ENCODE data around the gene IP6K3.

The IP6K3 gene

DNA sequence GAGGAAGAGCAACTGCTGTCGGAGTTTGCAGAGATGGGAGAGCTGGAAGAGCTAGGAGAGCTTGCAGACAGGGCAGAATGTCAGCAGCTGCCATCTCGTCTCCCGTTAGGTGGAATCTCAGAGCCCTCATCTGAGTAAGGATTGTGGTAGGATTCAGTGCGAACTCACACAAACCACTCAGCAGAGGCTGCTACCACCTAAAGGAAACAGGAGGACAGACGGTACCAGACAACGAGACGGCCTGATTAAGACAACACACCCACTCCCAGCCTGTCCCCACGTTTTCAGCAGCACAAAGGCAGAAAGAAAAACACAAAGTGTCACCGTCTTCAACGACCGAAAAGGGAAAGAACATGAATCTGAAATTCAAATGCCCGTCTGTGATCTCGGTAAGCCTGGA, 38.1 kb upstream of the IP6K3 start:
- Histone ChIP-seq H3K4me3 (replicated peaks; ENCODE audit: insufficient read depth, low read length) (no peak overlapping the region), H3K27ac (replicated peaks) (no peak overlapping the region), H3K27me3 (ENCODE audit: insufficient read depth, poor library complexity, severe bottlenecking) (no peaks in the 10 kb centered on the region)
- no peak for DNase-seq (ENCODE audit: low read depth in 1 of 2, low spot score in 1 of 2)
- TF ChIP-seq, protein P1, sequence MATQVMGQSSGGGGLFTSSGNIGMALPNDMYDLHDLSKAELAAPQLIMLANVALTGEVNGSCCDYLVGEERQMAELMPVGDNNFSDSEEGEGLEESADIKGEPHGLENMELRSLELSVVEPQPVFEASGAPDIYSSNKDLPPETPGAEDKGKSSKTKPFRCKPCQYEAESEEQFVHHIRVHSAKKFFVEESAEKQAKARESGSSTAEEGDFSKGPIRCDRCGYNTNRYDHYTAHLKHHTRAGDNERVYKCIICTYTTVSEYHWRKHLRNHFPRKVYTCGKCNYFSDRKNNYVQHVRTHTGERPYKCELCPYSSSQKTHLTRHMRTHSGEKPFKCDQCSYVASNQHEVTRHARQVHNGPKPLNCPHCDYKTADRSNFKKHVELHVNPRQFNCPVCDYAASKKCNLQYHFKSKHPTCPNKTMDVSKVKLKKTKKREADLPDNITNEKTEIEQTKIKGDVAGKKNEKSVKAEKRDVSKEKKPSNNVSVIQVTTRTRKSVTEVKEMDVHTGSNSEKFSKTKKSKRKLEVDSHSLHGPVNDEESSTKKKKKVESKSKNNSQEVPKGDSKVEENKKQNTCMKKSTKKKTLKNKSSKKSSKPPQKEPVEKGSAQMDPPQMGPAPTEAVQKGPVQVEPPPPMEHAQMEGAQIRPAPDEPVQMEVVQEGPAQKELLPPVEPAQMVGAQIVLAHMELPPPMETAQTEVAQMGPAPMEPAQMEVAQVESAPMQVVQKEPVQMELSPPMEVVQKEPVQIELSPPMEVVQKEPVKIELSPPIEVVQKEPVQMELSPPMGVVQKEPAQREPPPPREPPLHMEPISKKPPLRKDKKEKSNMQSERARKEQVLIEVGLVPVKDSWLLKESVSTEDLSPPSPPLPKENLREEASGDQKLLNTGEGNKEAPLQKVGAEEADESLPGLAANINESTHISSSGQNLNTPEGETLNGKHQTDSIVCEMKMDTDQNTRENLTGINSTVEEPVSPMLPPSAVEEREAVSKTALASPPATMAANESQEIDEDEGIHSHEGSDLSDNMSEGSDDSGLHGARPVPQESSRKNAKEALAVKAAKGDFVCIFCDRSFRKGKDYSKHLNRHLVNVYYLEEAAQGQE (IDR thresholded peaks at IDR 0.05; ENCODE audit: insufficient replicate concordance, low read depth), result no peak
- TF ChIP-seq, protein P2, sequence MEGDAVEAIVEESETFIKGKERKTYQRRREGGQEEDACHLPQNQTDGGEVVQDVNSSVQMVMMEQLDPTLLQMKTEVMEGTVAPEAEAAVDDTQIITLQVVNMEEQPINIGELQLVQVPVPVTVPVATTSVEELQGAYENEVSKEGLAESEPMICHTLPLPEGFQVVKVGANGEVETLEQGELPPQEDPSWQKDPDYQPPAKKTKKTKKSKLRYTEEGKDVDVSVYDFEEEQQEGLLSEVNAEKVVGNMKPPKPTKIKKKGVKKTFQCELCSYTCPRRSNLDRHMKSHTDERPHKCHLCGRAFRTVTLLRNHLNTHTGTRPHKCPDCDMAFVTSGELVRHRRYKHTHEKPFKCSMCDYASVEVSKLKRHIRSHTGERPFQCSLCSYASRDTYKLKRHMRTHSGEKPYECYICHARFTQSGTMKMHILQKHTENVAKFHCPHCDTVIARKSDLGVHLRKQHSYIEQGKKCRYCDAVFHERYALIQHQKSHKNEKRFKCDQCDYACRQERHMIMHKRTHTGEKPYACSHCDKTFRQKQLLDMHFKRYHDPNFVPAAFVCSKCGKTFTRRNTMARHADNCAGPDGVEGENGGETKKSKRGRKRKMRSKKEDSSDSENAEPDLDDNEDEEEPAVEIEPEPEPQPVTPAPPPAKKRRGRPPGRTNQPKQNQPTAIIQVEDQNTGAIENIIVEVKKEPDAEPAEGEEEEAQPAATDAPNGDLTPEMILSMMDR (IDR thresholded peaks at IDR 0.05; ENCODE audit: insufficient read depth, low read length), result no peak

DNA sequence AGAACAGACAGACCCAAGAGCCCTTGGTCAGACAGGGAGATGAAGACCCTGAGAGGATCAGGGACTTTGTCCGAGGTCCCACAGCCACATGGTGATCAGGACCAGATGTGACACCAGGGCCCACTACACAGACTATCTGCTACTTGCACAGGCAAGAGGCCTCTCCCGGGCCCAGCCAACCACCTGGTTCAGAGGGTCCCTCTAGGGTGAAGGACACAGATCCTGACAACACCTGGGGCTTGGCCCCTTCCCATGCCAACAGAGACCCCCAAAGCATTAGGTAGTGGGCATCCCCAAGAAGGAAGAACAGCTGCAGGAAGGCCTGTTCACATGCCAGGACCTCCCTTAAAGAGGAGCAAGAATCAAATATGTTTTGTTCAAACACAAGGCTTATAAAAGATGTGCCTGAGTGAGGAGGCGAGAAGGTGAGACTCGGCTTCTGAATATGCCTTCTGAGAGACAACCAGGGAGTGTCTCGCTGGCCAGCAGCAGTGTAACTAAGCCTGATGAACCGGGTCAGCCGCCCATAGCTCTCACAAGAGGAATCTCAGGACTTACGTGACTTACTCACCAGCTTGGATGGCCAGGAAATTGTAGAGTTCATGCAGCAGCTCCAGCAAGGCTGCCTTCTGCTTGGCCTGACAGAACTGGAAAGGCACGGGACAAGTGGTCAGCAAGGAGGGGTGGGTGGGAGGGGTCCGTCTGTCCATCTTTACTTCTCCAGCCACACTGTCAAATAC, 37.2 kb upstream of the IP6K3 start:
- H3K4me3 ChIP-seq (replicated peaks; ENCODE audit: insufficient read depth, low read length), result no peak overlapping the region
- no peaks in the 10 kb centered on the region for H3K27me3 ChIP-seq (ENCODE audit: insufficient read depth, poor library complexity, severe bottlenecking)
- TF ChIP-seq, protein P2 (IDR thresholded peaks at IDR 0.05; ENCODE audit: insufficient read depth, low read length), result no peak
- TF ChIP-seq POLR2AphosphoS5 (IDR thresholded peaks at IDR 0.05; ENCODE audit: low read depth) (no peak), SPI1 (IDR thresholded peaks at IDR 0.05; ENCODE audit: borderline replicate concordance, low read depth) (no peak), GABPA (IDR thresholded peaks at IDR 0.05; ENCODE audit: low read depth) (no peak)
- TF ChIP-seq, protein P1 (IDR thresholded peaks at IDR 0.05; ENCODE audit: insufficient replicate concordance, low read depth), result no peak
- no peak for DNase-seq (ENCODE audit: low read depth in 1 of 2, low spot score in 1 of 2)
- no peak overlapping the region for H3K27ac ChIP-seq (replicated peaks)

DNA sequence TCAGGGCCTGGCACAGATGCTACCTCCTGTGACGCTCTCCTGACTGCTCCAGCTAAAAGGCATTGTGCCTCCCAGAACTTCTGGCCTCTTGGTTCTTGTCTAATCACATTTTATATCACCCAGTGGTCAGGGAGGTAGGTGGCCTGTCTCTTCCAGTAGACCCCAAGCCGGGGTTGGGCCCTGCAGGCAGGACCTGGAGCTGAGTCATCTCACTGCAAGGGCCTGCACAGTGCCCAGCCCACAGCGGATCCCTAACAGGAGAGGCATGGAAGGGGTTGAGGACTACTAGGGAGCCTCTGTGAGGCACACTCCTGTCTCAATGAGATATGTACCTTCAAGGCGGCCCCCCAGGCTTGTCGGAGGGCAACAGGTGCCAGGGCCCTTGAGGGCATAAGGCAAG, 35.9 kb upstream of the IP6K3 start:
- no peak overlapping the region for H3K27ac ChIP-seq (replicated peaks)
- no peak for DNase-seq (ENCODE audit: low read depth in 1 of 2, low spot score in 1 of 2)
- no peak overlapping the region for H3K4me3 ChIP-seq (replicated peaks; ENCODE audit: insufficient read depth, low read length)
- TF ChIP-seq, protein P1 (IDR thresholded peaks at IDR 0.05; ENCODE audit: insufficient replicate concordance, low read depth), result no peak
- TF ChIP-seq GABPA (IDR thresholded peaks at IDR 0.05; ENCODE audit: low read depth) (no peak), POLR2AphosphoS5 (IDR thresholded peaks at IDR 0.05; ENCODE audit: low read depth) (no peak), SPI1 (IDR thresholded peaks at IDR 0.05; ENCODE audit: borderline replicate concordance, low read depth) (no peak)
- no peaks in the 10 kb centered on the region for H3K27me3 ChIP-seq (ENCODE audit: insufficient read depth, poor library complexity, severe bottlenecking)

All from HL-60 (cell line).